AG10803 (cell line): ENCODE measurements around the gene TLX2.

Experiments used
- DNase-seq: peaks from one replicate; pipeline ENCODE4 v3.0.0; 2010; ENCODE audit warnings: low read depth
- H3K4me3 ChIP-seq: 2 replicates; pipeline ENCODE4 v1.5.1; 2011; ENCODE audit warnings: mild to moderate bottlenecking, low read length, control low read depth
- TF ChIP-seq, protein P1 (sequence below): conservative IDR thresholded peaks from 2 replicates; pipeline ENCODE4 v1.5.1; 2011; ENCODE audit warnings: mild to moderate bottlenecking, low read length, control low read depth, inconsistent platforms

TLX2 gene

DNA sequence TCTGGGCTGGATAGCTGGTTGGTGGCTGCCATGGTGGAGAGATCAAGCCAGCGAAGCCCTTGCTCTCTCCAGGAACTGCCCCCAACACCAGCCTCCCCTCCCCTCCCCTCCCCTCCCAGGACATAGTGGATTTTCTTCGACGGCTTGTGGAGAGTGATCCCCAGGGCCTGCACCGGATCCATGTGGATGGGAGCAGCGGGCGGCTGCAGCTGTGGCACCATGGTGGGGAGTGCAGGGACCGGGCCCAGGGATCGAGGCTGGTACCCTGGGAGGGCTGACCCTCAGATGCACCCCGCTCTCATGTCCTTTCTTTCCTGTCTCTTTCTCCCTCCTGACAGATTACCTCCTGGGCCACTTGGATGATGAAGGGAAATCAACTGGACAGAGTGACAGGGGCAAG lies 24.3 kb upstream of the TLX2 start:
- DNase-seq = no peak
- TF ChIP-seq, protein P1, sequence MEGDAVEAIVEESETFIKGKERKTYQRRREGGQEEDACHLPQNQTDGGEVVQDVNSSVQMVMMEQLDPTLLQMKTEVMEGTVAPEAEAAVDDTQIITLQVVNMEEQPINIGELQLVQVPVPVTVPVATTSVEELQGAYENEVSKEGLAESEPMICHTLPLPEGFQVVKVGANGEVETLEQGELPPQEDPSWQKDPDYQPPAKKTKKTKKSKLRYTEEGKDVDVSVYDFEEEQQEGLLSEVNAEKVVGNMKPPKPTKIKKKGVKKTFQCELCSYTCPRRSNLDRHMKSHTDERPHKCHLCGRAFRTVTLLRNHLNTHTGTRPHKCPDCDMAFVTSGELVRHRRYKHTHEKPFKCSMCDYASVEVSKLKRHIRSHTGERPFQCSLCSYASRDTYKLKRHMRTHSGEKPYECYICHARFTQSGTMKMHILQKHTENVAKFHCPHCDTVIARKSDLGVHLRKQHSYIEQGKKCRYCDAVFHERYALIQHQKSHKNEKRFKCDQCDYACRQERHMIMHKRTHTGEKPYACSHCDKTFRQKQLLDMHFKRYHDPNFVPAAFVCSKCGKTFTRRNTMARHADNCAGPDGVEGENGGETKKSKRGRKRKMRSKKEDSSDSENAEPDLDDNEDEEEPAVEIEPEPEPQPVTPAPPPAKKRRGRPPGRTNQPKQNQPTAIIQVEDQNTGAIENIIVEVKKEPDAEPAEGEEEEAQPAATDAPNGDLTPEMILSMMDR = no peak
- no peak overlapping the region for H3K4me3 ChIP-seq

GRCh38 chr2:74491648-74492544 lies 22.4 kb upstream of the TLX2 start:
- DNase-seq = no peak
- TF ChIP-seq, protein P1 = no peak
- H3K4me3 ChIP-seq = no peak overlapping the region

DNA sequence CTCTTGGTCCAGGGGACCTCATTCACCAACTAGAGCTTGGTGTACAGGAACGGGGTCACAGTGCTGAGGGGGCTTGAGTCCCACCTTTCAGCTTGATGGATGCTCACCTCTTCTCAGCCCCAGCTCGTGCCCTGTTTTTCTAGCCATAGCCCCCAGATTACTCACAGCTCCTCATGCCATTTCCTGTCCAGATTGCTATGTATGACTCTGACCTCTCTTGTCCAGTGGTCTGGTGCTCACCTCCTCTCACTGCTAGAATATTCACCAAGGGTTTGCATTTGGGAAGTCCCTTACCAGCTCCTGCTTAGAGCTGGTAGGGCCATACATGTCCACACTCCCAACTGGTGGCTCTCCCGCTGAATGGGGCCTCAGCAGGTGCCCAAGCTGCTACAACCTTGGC lies 20.7 kb upstream of the TLX2 start:
- no peak for DNase-seq
- H3K4me3 ChIP-seq = no peak overlapping the region
- TF ChIP-seq, protein P1 = no peak

GRCh38 chr2:74495440-74495839 lies 18.8 kb upstream of the TLX2 start:
- TF ChIP-seq, protein P1 = no peak
- DNase-seq = no peak
- H3K4me3 ChIP-seq = no peak overlapping the region

DNA sequence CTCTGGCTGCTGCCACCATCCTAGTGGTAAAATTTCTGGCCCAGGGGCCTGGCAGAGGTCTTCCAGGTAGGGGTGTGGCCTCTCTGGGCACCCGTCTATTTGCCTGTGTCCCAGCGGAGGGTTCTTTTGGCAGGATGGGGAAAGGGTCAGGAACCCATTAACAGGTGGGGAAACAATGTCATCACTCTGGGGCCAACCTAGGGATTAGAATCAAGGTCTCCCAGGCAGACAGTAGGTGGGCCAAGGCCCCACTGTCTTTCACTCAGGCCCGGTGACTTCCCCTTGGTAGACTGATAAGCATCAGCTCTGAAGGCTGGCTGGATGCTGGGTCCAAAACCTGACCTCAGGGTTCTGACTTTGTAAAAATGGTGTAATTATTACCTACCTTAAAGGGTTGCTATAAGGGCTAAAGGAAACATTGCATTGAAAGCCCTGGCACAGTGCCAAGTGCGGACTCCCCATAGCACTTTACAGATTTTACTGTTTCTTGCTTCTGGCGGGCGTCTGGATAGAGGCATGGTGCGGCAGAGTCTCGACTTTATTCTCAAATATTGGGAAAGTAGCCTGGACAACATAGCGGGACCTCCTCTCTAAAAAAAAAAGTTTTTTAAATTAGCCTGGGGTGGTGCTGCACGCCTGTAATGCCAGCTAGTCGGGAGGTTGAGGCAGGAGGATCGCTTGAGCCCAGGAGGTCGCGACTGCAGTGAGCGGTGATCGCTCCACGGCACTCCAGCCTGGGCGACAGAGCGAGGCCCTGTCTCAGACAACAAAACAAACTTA lies 17.1 kb upstream of the TLX2 start:
- no peak overlapping the region; the same call in 1 of the 2 replicates for H3K4me3 ChIP-seq
- TF ChIP-seq, protein P1 = no peak
- no peak for DNase-seq

GRCh38 chr2:74497777-74498499 lies 16.3 kb upstream of the TLX2 start:
- DNase-seq = no peak
- H3K4me3 ChIP-seq = peak overlapping the region; percentile 53
- TF ChIP-seq, protein P1 = no peak
